ENCODE data around the gene TMEM243.

DNA sequence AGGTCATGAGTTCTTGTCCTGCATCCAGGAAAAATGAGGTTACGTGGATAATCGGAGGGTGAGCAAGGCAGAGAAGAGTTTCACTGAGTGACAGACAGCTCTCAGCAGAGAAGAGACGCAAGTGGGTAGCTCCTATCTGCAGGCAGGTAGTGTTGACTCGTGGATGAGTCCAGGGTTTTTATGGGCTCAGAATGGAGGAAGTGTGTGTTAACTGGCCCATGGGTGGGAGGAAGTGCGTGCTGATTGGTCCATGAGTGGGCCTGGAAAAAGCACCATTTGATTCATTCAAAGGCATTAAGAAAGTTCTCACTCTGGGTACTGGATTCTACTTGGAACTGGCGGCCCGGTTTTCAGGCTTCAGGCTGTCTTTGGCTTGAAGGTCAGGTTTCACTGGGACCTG, 72.0 kb downstream of the TMEM243 start:
- TF ChIP-seq, protein P1, sequence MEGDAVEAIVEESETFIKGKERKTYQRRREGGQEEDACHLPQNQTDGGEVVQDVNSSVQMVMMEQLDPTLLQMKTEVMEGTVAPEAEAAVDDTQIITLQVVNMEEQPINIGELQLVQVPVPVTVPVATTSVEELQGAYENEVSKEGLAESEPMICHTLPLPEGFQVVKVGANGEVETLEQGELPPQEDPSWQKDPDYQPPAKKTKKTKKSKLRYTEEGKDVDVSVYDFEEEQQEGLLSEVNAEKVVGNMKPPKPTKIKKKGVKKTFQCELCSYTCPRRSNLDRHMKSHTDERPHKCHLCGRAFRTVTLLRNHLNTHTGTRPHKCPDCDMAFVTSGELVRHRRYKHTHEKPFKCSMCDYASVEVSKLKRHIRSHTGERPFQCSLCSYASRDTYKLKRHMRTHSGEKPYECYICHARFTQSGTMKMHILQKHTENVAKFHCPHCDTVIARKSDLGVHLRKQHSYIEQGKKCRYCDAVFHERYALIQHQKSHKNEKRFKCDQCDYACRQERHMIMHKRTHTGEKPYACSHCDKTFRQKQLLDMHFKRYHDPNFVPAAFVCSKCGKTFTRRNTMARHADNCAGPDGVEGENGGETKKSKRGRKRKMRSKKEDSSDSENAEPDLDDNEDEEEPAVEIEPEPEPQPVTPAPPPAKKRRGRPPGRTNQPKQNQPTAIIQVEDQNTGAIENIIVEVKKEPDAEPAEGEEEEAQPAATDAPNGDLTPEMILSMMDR (conservative IDR thresholded peaks at IDR 0.05; ENCODE audit: low read depth, low read length) = no peak
- TF ChIP-seq BHLHE40 (IDR thresholded peaks at IDR 0.05; ENCODE audit: low read depth, low read length) (no peak), MAZ (IDR thresholded peaks at IDR 0.05; ENCODE audit: borderline replicate concordance, low read depth, low read length) (no peak), POLR2A (IDR thresholded peaks at IDR 0.05; ENCODE audit: low read depth, low read length) (no peak), FOS (IDR thresholded peaks at IDR 0.05; ENCODE audit: low read depth, low read length) (no peak), RFX5 (IDR thresholded peaks at IDR 0.05; ENCODE audit: low read depth, low read length) (no peak), CHD1 (IDR thresholded peaks at IDR 0.05; ENCODE audit: low read depth, low read length) (no peak), NFE2L2 (IDR thresholded peaks at IDR 0.05; ENCODE audit: low read depth, low read length) (no peak), CEBPB (IDR thresholded peaks at IDR 0.05; ENCODE audit: low read depth, low read length) (no peak)
- TF ChIP-seq, protein P2, sequence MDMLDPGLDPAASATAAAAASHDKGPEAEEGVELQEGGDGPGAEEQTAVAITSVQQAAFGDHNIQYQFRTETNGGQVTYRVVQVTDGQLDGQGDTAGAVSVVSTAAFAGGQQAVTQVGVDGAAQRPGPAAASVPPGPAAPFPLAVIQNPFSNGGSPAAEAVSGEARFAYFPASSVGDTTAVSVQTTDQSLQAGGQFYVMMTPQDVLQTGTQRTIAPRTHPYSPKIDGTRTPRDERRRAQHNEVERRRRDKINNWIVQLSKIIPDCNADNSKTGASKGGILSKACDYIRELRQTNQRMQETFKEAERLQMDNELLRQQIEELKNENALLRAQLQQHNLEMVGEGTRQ (IDR thresholded peaks at IDR 0.05; ENCODE audit: low read depth, low read length) = no peak
- TF ChIP-seq, protein P3, sequence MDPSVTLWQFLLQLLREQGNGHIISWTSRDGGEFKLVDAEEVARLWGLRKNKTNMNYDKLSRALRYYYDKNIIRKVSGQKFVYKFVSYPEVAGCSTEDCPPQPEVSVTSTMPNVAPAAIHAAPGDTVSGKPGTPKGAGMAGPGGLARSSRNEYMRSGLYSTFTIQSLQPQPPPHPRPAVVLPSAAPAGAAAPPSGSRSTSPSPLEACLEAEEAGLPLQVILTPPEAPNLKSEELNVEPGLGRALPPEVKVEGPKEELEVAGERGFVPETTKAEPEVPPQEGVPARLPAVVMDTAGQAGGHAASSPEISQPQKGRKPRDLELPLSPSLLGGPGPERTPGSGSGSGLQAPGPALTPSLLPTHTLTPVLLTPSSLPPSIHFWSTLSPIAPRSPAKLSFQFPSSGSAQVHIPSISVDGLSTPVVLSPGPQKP (IDR thresholded peaks at IDR 0.05; ENCODE audit: borderline replicate concordance, low read depth, low read length) = no peak

All from IMR-90 (cell line).